NCI-H748 (cell line): ENCODE data around the gene PRKCQ.

Experiments used
- DNase-seq: peaks from one replicate; lab custom pipeline; 2025; ENCODE audit not compliant: unreplicated experiment; lab: John Stamatoyannopoulos, UW

PRKCQ gene

GRCh38 chr10:6409971-6410643, 170.0 kb downstream of the PRKCQ start:
- peak; percentile 21 for DNase-seq

- no peak for DNase-seq
Observed at GRCh38 chr10:6408799-6409198, 171.3 kb downstream of the PRKCQ start.

GRCh38 chr10:6407034-6407721, 172.9 kb downstream of the PRKCQ start:
- no peak for DNase-seq

DNA sequence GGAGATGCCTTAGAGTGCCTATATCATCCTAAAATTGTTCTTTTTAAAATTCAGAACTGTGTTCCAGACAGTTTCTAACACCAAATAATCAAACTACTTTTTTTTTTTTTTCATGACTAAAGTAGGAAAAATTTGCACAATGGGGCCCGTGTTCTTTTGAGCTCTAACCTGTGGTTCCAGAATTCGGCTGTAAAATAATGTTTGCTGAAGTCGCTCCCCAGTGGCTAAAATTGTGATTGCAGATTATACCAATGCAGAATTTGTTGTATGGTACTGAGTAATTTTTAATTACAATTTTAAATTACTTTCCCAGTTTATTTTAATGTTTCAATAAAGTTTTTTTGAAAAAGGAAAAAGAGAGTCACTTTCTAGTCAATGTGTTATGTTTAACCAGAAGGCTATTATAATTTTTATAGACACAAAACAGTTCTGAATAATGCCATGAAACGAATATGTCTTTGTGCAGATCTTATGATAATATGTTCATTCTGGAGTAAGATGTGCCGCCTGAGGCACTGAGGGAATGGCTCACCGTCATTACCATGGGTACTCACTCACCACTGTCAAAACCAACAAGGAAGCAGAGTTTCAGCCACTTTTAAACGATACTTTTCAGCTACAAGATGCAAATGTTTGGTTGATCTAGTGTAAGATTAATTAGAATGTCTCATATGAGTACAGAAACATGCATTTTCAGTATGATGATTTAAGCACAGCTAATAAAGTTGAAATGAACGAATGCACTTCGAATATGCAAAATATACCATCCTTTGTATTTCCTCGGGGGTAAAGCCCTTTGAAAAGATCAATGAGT, 173.6 kb downstream of the PRKCQ start:
- peak; percentile 2 for DNase-seq

DNA sequence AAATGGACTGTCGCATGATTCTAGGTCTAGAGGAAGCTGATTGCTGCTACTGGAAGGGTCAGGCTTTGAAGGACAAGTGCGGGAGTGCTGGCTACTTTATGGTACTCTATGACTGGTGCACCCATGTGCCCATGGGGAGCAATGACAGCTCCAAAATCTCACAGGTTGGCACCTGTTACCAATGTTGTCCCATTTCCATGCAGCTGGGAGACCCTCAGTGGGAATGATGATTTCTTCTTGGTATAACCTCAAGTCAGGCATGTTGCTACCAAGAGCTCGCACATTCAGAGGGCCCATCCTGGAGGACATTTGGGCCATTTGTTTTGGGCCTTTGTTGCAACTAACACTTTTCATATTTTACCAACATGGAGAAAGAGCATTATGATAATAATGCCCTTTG, 174.4 kb downstream of the PRKCQ start:
- DNase-seq: no peak

DNA sequence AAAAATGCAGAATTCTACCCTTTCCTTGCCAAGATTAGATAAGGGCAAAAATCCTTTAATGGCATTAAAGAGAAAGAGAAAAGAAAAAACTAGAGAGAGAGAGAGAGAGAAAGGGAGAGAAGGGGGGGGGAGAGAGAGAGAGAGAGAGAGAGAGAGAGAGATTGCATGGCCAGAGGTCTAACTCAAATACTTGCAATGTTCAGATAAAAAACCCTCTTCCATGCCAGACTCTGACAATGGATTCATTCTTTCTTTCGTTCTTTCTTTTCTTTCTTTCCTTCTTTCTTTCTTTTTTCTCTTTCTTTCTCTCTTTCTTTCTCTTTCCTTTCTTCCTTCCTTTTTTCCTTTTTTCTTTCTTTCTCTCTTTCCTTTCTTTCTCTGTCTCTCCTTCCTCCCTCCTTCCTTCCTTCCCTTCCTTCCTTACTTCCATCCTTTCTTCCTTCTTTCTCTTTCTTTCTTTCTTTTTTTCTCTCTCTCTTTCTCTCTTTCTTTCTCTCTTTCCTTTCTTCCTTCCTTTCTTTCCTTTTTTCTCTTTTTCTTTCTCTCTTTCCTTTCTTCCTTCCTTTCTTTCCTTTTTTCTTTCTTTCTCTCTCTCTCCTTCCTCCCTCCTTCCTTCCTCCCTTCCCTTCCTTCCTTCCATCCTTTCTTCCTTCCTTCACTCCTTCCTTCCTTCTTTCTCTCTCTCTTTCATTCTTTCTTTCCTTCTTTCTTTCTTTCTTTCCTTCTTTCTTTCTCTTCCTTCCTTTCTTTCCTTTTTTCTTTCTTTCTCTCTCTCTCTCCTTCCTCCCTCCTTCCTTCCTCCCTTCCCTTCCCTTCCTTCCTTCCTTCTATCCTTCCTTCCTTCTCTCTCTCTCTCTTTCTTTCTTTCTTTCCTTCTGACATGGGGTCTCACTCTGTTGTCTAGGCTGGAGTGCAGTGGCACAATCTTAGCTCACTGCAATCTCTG, 175.7 kb downstream of the PRKCQ start:
- no peak for DNase-seq

DNA sequence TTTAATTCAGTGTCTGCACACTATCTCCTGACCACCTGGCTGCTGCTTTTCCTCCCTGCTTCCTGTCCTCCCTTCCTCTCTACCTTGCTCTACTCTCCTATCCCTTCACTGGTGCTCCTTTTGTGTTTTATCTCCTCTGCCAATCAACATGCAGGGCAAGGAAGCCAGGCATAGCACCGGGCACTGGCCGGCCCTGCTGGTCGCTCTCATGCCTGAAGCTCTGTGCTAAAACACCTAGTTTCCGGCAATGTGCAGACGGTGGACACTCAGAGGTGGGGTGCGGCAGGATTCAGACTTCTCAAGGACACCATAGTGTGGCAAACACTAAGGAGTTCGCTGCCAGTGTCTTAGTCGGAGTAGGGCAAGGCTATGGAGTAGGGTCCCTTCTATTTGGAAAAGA, 177.1 kb downstream of the PRKCQ start:
- no peak for DNase-seq

- no peak for DNase-seq
Observed at GRCh38 chr10:6402349-6402709, 177.7 kb downstream of the PRKCQ start.

GRCh38 chr10:6401558-6402348, 178.3 kb downstream of the PRKCQ start:
- DNase-seq: peak; percentile 76

GRCh38 chr10:6400821-6401465, 179.1 kb downstream of the PRKCQ start:
- DNase-seq: no peak

GRCh38 chr10:6400331-6400730, 179.7 kb downstream of the PRKCQ start:
- no peak for DNase-seq

- DNase-seq: no peak
Observed at GRCh38 chr10:6399879-6400278, 180.2 kb downstream of the PRKCQ start.

DNA sequence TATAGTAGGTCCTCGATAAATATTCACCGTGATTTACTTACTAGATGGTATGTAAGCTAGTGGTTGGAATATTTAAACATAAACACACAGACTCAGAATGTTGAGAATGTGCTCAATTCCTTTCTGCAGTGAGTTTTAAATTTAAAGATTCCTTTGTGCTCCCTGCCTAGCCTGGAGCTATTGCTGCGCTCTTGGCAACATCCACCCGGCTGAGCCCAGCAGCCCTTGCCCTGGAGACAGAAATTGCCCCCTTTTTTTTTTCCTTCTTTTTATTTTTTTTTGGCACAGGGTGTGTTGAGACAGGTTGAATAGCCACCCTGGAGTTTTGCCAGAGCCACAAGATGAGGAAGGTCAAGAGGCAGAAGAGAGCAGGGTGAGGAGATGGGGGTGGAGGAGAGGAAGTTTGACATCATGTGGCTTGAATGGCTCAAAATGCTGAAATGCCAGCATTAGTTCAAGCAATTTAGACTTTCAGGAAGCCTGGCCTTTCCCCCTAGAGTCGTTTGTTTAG, 180.8 kb downstream of the PRKCQ start:
- DNase-seq: no peak

GRCh38 chr10:6398399-6398798, 181.7 kb downstream of the PRKCQ start:
- no peak for DNase-seq

GRCh38 chr10:6396652-6397051, 183.4 kb downstream of the PRKCQ start:
- no peak for DNase-seq

- DNase-seq: no peak
Observed at GRCh38 chr10:6396226-6396625, 183.8 kb downstream of the PRKCQ start.

GRCh38 chr10:6395606-6396005, 184.5 kb downstream of the PRKCQ start:
- DNase-seq: no peak

DNA sequence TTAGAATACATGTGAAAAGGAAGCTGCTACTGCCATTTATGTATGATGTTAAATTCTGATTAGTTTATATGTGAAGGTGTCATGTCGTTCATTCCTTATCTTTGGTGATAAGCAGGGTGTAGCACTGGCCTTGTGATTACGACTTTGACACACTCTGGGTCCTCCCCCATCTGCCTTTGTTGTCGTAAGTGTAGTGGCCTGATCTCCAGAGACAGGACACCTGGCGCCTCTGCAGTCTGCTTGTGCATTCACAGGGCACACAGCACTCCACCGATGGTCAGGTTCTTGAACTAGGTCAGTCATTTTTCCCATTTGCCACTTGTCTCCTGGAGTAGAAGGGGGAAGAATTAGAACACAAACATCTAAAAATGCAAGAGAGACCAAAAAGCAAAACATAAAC, 186.0 kb downstream of the PRKCQ start:
- no peak for DNase-seq

DNA sequence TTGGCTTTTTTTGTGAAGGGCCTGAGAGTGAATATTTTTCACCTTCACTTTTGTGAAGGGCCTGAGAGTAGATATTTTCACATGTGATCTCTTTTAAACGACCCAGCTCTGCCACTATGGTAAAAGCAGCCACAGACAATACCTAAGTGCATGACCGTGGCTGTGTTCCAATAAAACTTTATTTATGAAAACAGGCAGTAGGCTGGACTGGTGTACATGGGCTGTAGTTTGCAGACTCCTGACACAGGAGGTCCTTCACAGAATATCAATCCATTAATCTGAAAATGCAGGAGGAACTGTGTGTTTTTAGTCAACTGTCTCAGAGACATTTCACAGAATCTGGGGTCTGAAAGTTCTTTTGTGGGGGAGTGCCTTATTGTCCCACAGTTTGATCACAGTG, 186.9 kb downstream of the PRKCQ start:
- DNase-seq: no peak
